Duodenal mucosa (tissue), 2 donors: ENCODE data around the gene KCNG2.

Source experiments
- H3K27ac ChIP-seq: one replicate; pipeline ENCODE4 v1.7.0; 2013; ENCODE audit warnings: low read depth, low read length
- H3K27me3 ChIP-seq, 2 donors: one replicate each; pipeline ENCODE4 v1.7.0; 2013; ENCODE audit warnings: low read length in 2 of 2, control low read depth in 1 of 2; ENCODE audit not compliant: insufficient read depth in 2 of 2, control insufficient read depth in 1 of 2
- H3K36me3 ChIP-seq, 2 donors: one replicate each; pipeline ENCODE4 v1.7.0; 2013; ENCODE audit warnings: low read length in 2 of 2, control low read depth in 1 of 2; ENCODE audit not compliant: insufficient read depth in 2 of 2, control insufficient read depth in 1 of 2
- H3K4me1 ChIP-seq, 2 donors: one replicate each; pipeline ENCODE4 v1.7.0; 2013; ENCODE audit warnings: low read length in 2 of 2, control low read depth in 1 of 2; ENCODE audit not compliant: insufficient read depth in 2 of 2, control insufficient read depth in 1 of 2
- H3K4me3 ChIP-seq, 2 donors: one replicate each; pipeline ENCODE4 v1.7.0; 2013; ENCODE audit warnings: low read length in 2 of 2, low read depth in 1 of 2
- H3K9ac ChIP-seq, 2 donors: one replicate each; pipeline ENCODE4 v1.7.0; 2013; ENCODE audit warnings: low read length in 2 of 2, low read depth in 1 of 2
- H3K9me3 ChIP-seq, 2 donors: one replicate each; pipeline ENCODE4 v1.7.0; 2013; ENCODE audit warnings: low read length in 2 of 2, control low read depth in 1 of 2; ENCODE audit not compliant: control insufficient read depth in 1 of 2

The KCNG2 gene

GRCh38 chr18:79768745-79769144 is 29.0 kb upstream of the KCNG2 start:
- H3K4me1 ChIP-seq = no peaks in the 10 kb centered on the region
- H3K9me3 ChIP-seq = peaks cover 0 to 5% of the 10 kb centered on the region in 2 donors
- H3K27me3 ChIP-seq = no peaks in the 10 kb centered on the region
- no peaks in the 10 kb centered on the region for H3K36me3 ChIP-seq
- H3K9ac ChIP-seq = no peak overlapping the region
- no peak overlapping the region for H3K27ac ChIP-seq
- no peak overlapping the region for H3K4me3 ChIP-seq

GRCh38 chr18:79769698-79770500 is 27.8 kb upstream of the KCNG2 start:
- Histone ChIP-seq H3K27ac (no peak overlapping the region), H3K9me3 (peaks cover 0 to 5% of the 10 kb centered on the region in 2 donors), H3K9ac (no peak overlapping the region), H3K27me3 (no peaks in the 10 kb centered on the region), H3K4me1 (no peaks in the 10 kb centered on the region), H3K36me3 (no peaks in the 10 kb centered on the region), H3K4me3 (no peak overlapping the region)

- Histone ChIP-seq H3K27ac (no peak overlapping the region), H3K9me3 (peaks cover 0 to 5% of the 10 kb centered on the region in 2 donors), H3K36me3 (no peaks in the 10 kb centered on the region), H3K4me3 (no peak overlapping the region), H3K4me1 (no peaks in the 10 kb centered on the region), H3K27me3 (no peaks in the 10 kb centered on the region), H3K9ac (no peak overlapping the region)
Measured at GRCh38 chr18:79770501-79770815, 27.3 kb upstream of the KCNG2 start.

GRCh38 chr18:79770826-79771225 is 26.9 kb upstream of the KCNG2 start:
- Histone ChIP-seq H3K4me3 (no peak overlapping the region), H3K9ac (no peak overlapping the region), H3K4me1 (no peaks in the 10 kb centered on the region), H3K9me3 (peaks cover 0 to 5% of the 10 kb centered on the region in 2 donors), H3K36me3 (no peaks in the 10 kb centered on the region), H3K27me3 (no peaks in the 10 kb centered on the region), H3K27ac (no peak overlapping the region)

- Histone ChIP-seq H3K9me3 (peaks cover 0 to 5% of the 10 kb centered on the region in 2 donors), H3K4me3 (no peak overlapping the region), H3K27me3 (no peaks in the 10 kb centered on the region), H3K4me1 (no peaks in the 10 kb centered on the region), H3K9ac (no peak overlapping the region), H3K27ac (no peak overlapping the region), H3K36me3 (no peaks in the 10 kb centered on the region)
Measured at GRCh38 chr18:79771446-79772107, 26.2 kb upstream of the KCNG2 start.

- H3K27me3 ChIP-seq = no peaks in the 10 kb centered on the region
- H3K9me3 ChIP-seq = peaks cover 0 to 5% of the 10 kb centered on the region in 2 donors
- H3K9ac ChIP-seq = no peak overlapping the region
- H3K27ac ChIP-seq = no peak overlapping the region
- H3K4me3 ChIP-seq = no peak overlapping the region
- no peaks in the 10 kb centered on the region for H3K36me3 ChIP-seq
- no peaks in the 10 kb centered on the region for H3K4me1 ChIP-seq
Measured at GRCh38 chr18:79772108-79772864, 25.5 kb upstream of the KCNG2 start.

GRCh38 chr18:79772865-79773696 is 24.7 kb upstream of the KCNG2 start:
- Histone ChIP-seq H3K36me3 (no peaks in the 10 kb centered on the region), H3K27ac (no peak overlapping the region), H3K4me3 (no peak overlapping the region), H3K9me3 (peaks cover 0 to 2% of the 10 kb centered on the region in 2 donors), H3K9ac (no peak overlapping the region), H3K4me1 (no peaks in the 10 kb centered on the region), H3K27me3 (no peaks in the 10 kb centered on the region)

GRCh38 chr18:79774111-79774510 is 23.6 kb upstream of the KCNG2 start:
- no peak overlapping the region for H3K27ac ChIP-seq
- no peaks in the 10 kb centered on the region for H3K4me1 ChIP-seq
- H3K9me3 ChIP-seq = no peaks in the 10 kb centered on the region
- no peak overlapping the region for H3K4me3 ChIP-seq
- no peaks in the 10 kb centered on the region for H3K27me3 ChIP-seq
- no peak overlapping the region for H3K9ac ChIP-seq
- no peaks in the 10 kb centered on the region for H3K36me3 ChIP-seq

- no peak overlapping the region for H3K4me3 ChIP-seq
- no peaks in the 10 kb centered on the region for H3K36me3 ChIP-seq
- no peak overlapping the region for H3K9ac ChIP-seq
- no peaks in the 10 kb centered on the region for H3K27me3 ChIP-seq
- no peak overlapping the region for H3K27ac ChIP-seq
- H3K4me1 ChIP-seq = no peaks in the 10 kb centered on the region
- H3K9me3 ChIP-seq = no peaks in the 10 kb centered on the region
Measured at GRCh38 chr18:79775441-79776221, 22.1 kb upstream of the KCNG2 start.
